ENCODE measurements around the gene ACAN. TPM values are rescaled to one million over a fixed set of nuclear protein-coding genes. Genes with fewer than 3 reads are reported as not detected.

The ACAN gene
- total and polyA plus RNA-seq, 9 of the 15 experiments (the other 6 are each of a cell fraction or from before 2014, with no cell fraction given): not detected

DNA sequence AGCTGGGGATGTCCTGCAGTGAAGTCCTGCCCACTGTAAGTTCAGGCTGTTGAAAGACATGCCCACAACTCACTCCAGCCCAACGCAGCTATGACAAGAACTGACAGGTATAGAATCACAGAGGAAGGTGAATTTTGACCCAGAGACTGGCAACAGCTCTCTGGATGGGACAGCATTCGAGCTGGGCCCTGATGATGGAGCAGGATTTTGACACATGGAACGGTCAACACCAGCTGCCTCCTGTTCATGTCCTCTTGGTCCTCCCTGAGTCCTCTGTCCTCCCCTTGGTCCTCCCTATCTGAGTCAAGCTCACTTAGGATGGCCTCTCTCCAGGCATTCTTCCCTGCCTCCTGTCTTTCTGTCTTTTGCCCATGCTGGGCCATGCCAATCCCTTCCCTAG lies 15.2 kb upstream of the ACAN start:
- DNase-seq (ENCODE audit: extremely low read depth in 1 of 4, low spot score in 3 of 4): no peak
- Histone ChIP-seq H3K9me1 (ENCODE audit: control insufficient read depth, insufficient read depth, low read length) (no peaks in the 10 kb centered on the region), H4K20me1 (replicated peaks; ENCODE audit: control insufficient read depth, insufficient read depth, low read length) (peaks cover 4% of the 10 kb centered on the region; the same call in 1 of the 2 replicates), H3K9me3 (replicated peaks; ENCODE audit: control insufficient read depth, insufficient read depth, low read depth, low read length) (no peaks in the 10 kb centered on the region), H3K36me3 (ENCODE audit: control insufficient read depth, insufficient read depth, low read length) (no peaks in the 10 kb centered on the region), H3K9ac (ENCODE audit: insufficient read depth in 1 of 2, low read depth in 2 of 2, low read length in 2 of 2) (no peak overlapping the region; a peak in 1 of 4 replicates), H3K4me1 (replicated peaks in 1 of 2; ENCODE audit: control insufficient read depth in 2 of 2, insufficient read depth in 2 of 2, low read length in 2 of 2) (no peaks in the 10 kb centered on the region), H3K4me2 (ENCODE audit: insufficient read depth, low read length) (no peak overlapping the region), H3K4me3 (no peak overlapping the region), H3K27me3 (ENCODE audit: control insufficient read depth in 2 of 2, insufficient read depth in 2 of 2, low read length in 2 of 2) (peaks cover 20 to 34% of the 10 kb centered on the region in 2 experiments), H3K79me2 (ENCODE audit: control insufficient read depth, insufficient read depth, low read length) (no peaks in the 10 kb centered on the region), H2AFZ (ENCODE audit: low read depth, low read length) (no peak overlapping the region), H3K27ac (ENCODE audit: extremely low read depth, low read depth, low read length) (no peak overlapping the region)
- intact Hi-C loops (cut with micrococcal nuclease) (no loop called here), in situ Hi-C loops (cut with MboI) (no loop called here)
- no peak for FAIRE-seq
- TF ChIP-seq ZNF668 (CRISPR knock-in tag; IDR thresholded peaks at IDR 0.05) (no peak), ZNF263 (CRISPR knock-in tag; IDR thresholded peaks at IDR 0.05; ENCODE audit: borderline replicate concordance) (0 out of 2 replicates have a peak, but pooled peaks have one; percentile 34)
- no TSS peak for BruUV-seq (replicated peaks)
- ChIA-PET POLR2A (no interaction called here), CTCF (ENCODE audit: low intra/inter-chr PET ratio) (no interaction called here)
- ATAC-seq: no peak
- WGBS (ENCODE audit: insufficient coverage, low coverage, missing lambda C conversion rate): 3% methylated on average over 3 of the region's 3 CpGs

DNA sequence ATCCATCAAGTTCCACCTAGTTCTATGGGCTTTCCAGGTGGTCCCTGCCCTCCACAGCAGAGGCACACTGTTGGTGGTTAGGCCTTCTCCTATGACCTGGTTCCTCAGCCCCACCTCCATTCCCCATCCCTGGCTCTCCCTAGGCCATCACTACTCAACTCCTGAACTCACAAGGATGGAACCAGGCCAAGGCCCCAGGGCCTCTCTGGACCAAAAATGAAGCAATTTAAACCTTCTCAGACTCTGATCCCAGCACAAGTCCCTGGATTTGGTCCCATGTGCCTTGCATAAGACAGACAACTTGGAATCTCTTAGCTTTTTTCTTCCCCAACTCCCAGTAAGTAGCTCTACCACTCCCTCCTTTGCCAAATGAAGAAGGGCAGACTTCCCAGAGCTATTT lies 14.4 kb upstream of the ACAN start:
- no peak overlapping the region for H3K27ac ChIP-seq (ENCODE audit: extremely low read depth, low read depth, low read length)
- no TSS peak for BruUV-seq (replicated peaks)
- DNase-seq (ENCODE audit: extremely low read depth in 1 of 4, low spot score in 3 of 4) (no peak), FAIRE-seq (no peak), ATAC-seq (no peak)
- no peaks in the 10 kb centered on the region for H3K9me3 ChIP-seq (replicated peaks; ENCODE audit: control insufficient read depth, insufficient read depth, low read depth, low read length)
- intact Hi-C loops (cut with micrococcal nuclease) (no loop called here), in situ Hi-C loops (cut with MboI) (no loop called here)
- no peaks in the 10 kb centered on the region for H3K79me2 ChIP-seq (ENCODE audit: control insufficient read depth, insufficient read depth, low read length)
- no peaks in the 10 kb centered on the region for H3K36me3 ChIP-seq (ENCODE audit: control insufficient read depth, insufficient read depth, low read length)
- H3K9ac ChIP-seq (ENCODE audit: insufficient read depth in 1 of 2, low read depth in 2 of 2, low read length in 2 of 2): no peak overlapping the region
- H3K9me1 ChIP-seq (ENCODE audit: control insufficient read depth, insufficient read depth, low read length): no peaks in the 10 kb centered on the region
- no peak overlapping the region for H3K4me3 ChIP-seq
- H2AFZ ChIP-seq (ENCODE audit: low read depth, low read length): no peak overlapping the region
- POLR2A ChIA-PET: no interaction called here
- H4K20me1 ChIP-seq (replicated peaks; ENCODE audit: control insufficient read depth, insufficient read depth, low read length): peaks cover 4% of the 10 kb centered on the region; the same call in 1 of the 2 replicates
- H3K27me3 ChIP-seq (ENCODE audit: control insufficient read depth in 2 of 2, insufficient read depth in 2 of 2, low read length in 2 of 2): peaks cover 17 to 34% of the 10 kb centered on the region in 2 experiments
- no peaks in the 10 kb centered on the region for H3K4me1 ChIP-seq (replicated peaks in 1 of 2; ENCODE audit: control insufficient read depth in 2 of 2, insufficient read depth in 2 of 2, low read length in 2 of 2)
- CTCF ChIA-PET (ENCODE audit: low intra/inter-chr PET ratio): no interaction called here
- no peak overlapping the region for H3K4me2 ChIP-seq (ENCODE audit: insufficient read depth, low read length)
- TF ChIP-seq ZNF354B (CRISPR knock-in tag; IDR thresholded peaks at IDR 0.05) (no peak), ZNF316 (IDR thresholded peaks at IDR 0.05) (no peak), ARID1B (IDR thresholded peaks at IDR 0.05) (no peak)
- TF ChIP-seq, protein P1, sequence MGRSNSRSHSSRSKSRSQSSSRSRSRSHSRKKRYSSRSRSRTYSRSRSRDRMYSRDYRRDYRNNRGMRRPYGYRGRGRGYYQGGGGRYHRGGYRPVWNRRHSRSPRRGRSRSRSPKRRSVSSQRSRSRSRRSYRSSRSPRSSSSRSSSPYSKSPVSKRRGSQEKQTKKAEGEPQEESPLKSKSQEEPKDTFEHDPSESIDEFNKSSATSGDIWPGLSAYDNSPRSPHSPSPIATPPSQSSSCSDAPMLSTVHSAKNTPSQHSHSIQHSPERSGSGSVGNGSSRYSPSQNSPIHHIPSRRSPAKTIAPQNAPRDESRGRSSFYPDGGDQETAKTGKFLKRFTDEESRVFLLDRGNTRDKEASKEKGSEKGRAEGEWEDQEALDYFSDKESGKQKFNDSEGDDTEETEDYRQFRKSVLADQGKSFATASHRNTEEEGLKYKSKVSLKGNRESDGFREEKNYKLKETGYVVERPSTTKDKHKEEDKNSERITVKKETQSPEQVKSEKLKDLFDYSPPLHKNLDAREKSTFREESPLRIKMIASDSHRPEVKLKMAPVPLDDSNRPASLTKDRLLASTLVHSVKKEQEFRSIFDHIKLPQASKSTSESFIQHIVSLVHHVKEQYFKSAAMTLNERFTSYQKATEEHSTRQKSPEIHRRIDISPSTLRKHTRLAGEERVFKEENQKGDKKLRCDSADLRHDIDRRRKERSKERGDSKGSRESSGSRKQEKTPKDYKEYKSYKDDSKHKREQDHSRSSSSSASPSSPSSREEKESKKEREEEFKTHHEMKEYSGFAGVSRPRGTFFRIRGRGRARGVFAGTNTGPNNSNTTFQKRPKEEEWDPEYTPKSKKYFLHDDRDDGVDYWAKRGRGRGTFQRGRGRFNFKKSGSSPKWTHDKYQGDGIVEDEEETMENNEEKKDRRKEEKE (IDR thresholded peaks at IDR 0.05; ENCODE audit: borderline replicate concordance in 1 of 2, control insufficient read depth in 1 of 2, low read depth in 2 of 2, low read length in 1 of 2): no peak
- TF ChIP-seq, protein P2, sequence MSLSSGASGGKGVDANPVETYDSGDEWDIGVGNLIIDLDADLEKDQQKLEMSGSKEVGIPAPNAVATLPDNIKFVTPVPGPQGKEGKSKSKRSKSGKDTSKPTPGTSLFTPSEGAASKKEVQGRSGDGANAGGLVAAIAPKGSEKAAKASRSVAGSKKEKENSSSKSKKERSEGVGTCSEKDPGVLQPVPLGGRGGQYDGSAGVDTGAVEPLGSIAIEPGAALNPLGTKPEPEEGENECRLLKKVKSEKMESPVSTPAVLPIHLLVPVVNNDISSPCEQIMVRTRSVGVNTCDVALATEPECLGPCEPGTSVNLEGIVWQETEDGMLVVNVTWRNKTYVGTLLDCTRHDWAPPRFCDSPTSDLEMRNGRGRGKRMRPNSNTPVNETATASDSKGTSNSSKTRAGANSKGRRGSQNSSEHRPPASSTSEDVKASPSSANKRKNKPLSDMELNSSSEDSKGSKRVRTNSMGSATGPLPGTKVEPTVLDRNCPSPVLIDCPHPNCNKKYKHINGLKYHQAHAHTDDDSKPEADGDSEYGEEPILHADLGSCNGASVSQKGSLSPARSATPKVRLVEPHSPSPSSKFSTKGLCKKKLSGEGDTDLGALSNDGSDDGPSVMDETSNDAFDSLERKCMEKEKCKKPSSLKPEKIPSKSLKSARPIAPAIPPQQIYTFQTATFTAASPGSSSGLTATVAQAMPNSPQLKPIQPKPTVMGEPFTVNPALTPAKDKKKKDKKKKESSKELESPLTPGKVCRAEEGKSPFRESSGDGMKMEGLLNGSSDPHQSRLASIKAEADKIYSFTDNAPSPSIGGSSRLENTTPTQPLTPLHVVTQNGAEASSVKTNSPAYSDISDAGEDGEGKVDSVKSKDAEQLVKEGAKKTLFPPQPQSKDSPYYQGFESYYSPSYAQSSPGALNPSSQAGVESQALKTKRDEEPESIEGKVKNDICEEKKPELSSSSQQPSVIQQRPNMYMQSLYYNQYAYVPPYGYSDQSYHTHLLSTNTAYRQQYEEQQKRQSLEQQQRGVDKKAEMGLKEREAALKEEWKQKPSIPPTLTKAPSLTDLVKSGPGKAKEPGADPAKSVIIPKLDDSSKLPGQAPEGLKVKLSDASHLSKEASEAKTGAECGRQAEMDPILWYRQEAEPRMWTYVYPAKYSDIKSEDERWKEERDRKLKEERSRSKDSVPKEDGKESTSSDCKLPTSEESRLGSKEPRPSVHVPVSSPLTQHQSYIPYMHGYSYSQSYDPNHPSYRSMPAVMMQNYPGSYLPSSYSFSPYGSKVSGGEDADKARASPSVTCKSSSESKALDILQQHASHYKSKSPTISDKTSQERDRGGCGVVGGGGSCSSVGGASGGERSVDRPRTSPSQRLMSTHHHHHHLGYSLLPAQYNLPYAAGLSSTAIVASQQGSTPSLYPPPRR (CRISPR knock-in tag; IDR thresholded peaks at IDR 0.05; ENCODE audit: borderline replicate concordance): no peak

Data from K562 (cell line).